Omental fat pad (tissue), 4 donors: ENCODE results near the gene NANOS2. TPM values are rescaled to one million over a fixed set of nuclear protein-coding genes. Genes with fewer than 3 reads are reported as not detected.

Experiments used
- ATAC-seq: fragments of 150-250 bp; one replicate; pipeline ENCODE4 v1.9.1; 2016; ENCODE audit warnings: mild to moderate bottlenecking, moderate library complexity; ENCODE audit not compliant: low FRiP score
- DNase-seq: peaks from one replicate; pipeline ENCODE4 v3.0.0-alpha.2; 2019; ENCODE audit warnings: low spot score
- total RNA-seq, 4 donors: library from RNA; depleted of rRNA; stranded (reverse); fragments of >200 nt; gene quantifications; one replicate each; pipeline ENCODE4 v1.1.0, GENCODE V29; 2016
- TF ChIP-seq, protein P1 (sequence below), 3 donors: fragments of 450-650 bp; IDR thresholded peaks; one replicate each; pipeline ENCODE4 v1.5.1; 2016 to 2017; ENCODE audit warnings: antibody characterized with exemption in 3 of 3, mild to moderate bottlenecking in 3 of 3, moderate library complexity in 2 of 3

The NANOS2 gene
- not detected for total RNA-seq

DNA sequence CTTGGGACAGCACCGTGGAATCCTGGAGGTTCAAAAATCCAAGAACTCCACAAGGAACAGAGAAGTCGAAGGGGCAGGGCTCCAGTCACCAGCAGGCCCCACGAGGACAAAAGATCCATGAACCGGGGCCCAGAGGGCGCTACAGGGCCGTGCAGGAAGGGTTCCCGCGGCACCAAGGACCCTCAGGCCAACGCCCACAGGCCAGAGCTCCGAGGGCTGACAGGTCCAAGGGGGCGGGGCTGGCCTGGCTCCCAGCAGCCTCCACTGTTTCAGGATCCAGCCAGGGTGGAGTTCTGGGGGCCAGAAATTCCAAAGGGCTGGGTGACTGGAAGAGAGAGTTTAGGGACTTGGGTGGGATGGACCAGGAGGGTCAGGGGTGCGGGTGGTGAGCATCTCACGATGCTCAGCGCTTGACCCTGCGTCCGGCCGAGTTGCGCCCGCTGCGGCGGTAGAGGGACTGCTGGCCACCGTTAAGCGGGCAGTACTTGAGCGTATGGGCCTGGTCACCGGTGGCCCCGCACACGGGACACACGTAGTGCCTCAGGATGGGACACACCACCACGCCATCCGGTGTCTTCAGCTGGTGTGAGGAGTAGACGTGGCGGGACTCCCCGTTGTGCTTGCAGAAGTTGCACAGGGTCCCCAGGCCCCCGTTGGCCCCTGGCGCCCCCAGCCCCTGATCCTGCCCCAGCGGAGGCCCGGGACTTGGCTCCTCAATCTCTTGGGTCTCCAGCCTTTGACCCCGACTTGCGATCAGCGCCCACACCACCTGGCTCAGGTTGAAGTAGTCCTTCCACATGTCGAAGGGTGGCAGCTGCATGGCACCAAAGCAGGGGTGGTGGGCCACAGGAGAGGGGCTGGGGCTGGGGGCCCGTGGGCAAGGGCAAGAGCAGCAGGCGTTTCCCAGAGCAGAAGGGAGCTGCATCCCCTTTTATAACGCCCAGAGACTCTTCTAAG, at the start of gene NANOS2:
TSS of gene NANOS2 (minus strand) at position 905 of the 957 bp plus-strand sequence. CDS start at position 820, 85 bp downstream.
- no peak for ATAC-seq
- TF ChIP-seq, protein P1, sequence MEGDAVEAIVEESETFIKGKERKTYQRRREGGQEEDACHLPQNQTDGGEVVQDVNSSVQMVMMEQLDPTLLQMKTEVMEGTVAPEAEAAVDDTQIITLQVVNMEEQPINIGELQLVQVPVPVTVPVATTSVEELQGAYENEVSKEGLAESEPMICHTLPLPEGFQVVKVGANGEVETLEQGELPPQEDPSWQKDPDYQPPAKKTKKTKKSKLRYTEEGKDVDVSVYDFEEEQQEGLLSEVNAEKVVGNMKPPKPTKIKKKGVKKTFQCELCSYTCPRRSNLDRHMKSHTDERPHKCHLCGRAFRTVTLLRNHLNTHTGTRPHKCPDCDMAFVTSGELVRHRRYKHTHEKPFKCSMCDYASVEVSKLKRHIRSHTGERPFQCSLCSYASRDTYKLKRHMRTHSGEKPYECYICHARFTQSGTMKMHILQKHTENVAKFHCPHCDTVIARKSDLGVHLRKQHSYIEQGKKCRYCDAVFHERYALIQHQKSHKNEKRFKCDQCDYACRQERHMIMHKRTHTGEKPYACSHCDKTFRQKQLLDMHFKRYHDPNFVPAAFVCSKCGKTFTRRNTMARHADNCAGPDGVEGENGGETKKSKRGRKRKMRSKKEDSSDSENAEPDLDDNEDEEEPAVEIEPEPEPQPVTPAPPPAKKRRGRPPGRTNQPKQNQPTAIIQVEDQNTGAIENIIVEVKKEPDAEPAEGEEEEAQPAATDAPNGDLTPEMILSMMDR (IDR thresholded peaks at IDR 0.05) = no peak
- DNase-seq = no peak

DNA sequence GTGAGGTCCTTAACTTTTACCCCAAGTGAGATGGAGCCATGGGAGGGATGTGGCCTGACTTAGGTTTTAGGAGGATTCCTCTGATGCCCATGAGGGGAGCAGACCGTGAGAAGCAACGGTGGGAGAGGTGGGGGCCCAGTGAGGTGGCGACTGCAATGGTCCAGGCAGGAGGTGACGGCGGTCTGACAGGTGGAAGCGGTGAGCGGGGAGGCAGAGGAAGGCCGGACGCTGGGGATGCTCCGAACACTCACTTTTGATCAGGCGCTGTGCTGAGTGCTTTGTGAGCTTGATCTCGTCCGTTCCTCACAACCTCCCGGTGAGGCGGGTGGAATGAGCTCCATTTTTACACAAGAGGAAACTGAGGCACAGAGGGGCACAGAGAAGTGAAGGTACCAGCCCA, 47.4 kb upstream of the NANOS2 start:
- DNase-seq = no peak
- ATAC-seq = no peak
- TF ChIP-seq, protein P1 (IDR thresholded peaks at IDR 0.05) = no peak

DNA sequence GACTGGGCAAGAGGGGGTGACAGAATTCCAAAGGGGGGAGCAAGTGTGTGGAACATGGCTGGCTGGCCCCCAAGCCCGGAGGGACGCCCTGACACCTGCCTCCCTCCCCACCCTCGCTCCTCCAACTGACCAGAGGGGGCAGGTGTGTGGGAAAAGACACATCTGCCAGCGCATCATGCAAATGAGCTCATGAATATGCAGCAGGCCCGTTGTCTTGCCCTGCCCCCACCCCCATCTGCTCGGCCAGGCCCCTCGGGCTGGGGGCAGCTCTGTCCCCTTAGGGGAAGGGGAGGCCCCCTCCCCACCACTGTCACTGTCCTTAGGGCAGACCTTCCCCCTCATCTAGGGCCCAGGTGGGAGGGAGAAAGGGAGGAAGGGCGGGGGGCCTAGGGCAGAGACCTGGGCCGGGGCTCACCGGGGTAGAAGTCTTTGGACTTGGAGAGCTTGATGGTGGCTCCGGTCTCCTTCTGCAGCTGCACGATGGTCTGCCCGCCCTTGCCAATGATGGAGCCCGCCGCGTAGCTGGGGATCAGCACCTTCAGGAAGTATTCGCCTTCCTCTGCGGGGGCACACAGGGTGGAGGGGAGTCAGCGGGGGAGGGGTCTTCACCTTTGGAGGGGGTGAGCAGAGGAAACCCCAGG, 46.1 kb upstream of the NANOS2 start:
- DNase-seq (no peak), ATAC-seq (no peak)
- TF ChIP-seq, protein P1 (IDR thresholded peaks at IDR 0.05) = no peak

DNA sequence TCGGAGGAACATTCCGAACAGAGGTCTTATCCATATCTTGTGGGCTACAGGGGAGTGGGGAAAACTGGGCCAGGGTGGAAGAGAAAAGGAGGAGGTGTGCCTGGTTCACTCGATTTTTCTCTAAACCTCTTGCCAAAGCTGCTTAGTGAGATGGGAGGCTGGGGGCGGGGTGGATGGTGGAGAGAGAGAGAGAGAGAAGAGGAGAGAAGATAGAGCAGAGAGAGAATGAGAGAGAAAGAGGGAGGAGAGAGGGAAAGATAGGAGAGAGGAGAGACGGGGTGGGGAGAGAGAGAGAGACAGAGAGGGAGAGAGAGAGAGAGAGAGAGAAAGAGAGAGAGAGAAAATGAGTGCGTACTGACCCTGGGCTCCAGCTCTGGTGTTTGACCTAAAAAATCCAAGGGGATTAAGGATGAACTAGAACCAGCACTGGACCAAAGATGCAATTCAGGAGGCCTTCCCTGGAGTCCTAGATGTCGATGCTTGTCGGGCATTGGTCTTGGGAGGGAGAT, 45.0 kb upstream of the NANOS2 start:
- TF ChIP-seq, protein P1 (IDR thresholded peaks at IDR 0.05) = no peak
- DNase-seq (no peak), ATAC-seq (no peak)

DNA sequence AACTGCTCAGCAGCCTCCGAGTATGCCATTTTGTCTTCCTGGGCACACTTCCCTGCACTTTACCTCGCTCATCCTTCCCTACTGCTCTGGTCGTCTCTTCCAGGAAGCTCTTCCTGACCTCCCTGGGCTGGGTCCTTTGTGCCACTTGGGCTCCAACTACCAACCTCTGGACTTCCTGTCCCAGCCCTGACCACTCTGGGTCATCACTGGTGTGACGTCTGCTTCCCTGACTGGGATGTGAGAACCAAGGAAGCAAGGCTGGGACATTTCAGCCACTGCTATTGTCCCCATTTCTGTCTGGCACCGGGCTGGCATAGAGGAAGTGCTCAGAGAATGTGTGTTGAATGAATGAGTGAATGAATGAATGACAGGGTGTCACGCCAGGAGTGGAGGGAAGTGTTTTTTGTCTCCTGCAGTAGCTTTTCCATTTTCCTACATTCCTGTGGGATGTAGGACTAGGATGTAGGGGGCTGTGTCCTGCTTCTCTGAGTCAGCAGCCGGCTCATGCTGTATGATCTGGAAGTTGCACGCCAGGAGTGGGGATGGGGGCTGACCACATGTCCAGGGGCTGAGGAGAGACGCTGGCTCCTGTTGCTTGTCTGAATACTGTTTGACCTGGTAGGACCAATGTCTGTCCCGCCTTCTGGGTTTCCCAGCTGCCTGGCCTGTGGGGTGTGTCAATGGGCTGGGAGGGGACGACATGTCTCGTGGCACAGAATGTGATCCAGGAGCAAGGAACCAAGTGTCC, 44.4 kb upstream of the NANOS2 start:
- ATAC-seq (no peak), DNase-seq (no peak)
- TF ChIP-seq, protein P1 (IDR thresholded peaks at IDR 0.05) = no peak

DNA sequence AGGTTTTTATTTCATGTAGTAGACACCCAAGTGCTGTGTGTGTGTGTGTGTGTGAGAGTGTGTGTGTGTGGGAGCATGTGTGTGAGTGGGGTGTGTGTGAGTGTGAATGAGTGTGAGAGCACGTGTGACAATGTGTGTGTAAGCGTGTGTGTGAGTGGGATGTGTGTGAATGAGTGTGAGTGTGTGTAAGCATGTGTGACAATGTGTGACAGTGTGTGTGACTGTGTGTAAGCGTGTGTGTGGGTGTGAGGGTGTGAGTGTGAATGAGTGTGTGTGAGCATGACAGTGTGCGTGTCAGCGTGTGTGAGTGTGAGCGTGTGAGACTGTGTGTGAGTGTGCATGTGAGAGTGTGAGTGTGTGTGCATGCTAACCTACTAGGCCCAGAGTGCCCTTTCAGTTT, 43.7 kb upstream of the NANOS2 start:
- ATAC-seq (no peak), DNase-seq (no peak)
- TF ChIP-seq, protein P1 (IDR thresholded peaks at IDR 0.05) = no peak
